KMS-11 (cell line): ENCODE measurements around the gene CCIN.

Experiments
- H2AFZ ChIP-seq: fragments of 200-600 bp; sonication (generic); 2 replicates; pipeline ENCODE4 v1.6.1; 2016; ENCODE audit warnings: antibody characterized with exemption, mixed run types, low read depth
- H3K27ac ChIP-seq: fragments of 200-600 bp; sonication (generic); 2 replicates; pipeline ENCODE4 v1.6.1; 2016; ENCODE audit warnings: mild to moderate bottlenecking, mixed run types
- H3K27me3 ChIP-seq: fragments of 200-600 bp; sonication (generic); 2 replicates; pipeline ENCODE4 v1.6.1; 2017; ENCODE audit warnings: mild to moderate bottlenecking, low read depth, mixed run types, moderate library complexity; ENCODE audit not compliant: insufficient read depth
- H3K36me3 ChIP-seq: fragments of 200-600 bp; sonication (generic); 2 replicates; pipeline ENCODE4 v1.6.1; 2017; ENCODE audit warnings: mild to moderate bottlenecking, mixed run types; ENCODE audit not compliant: insufficient read depth
- H3K4me1 ChIP-seq: fragments of 200-600 bp; sonication (generic); 2 replicates; pipeline ENCODE4 v1.6.1; 2016; ENCODE audit warnings: mild to moderate bottlenecking, low read depth, mixed run types; ENCODE audit not compliant: poor library complexity, severe bottlenecking
- H3K4me2 ChIP-seq: fragments of 200-600 bp; sonication (generic); 2 replicates; pipeline ENCODE4 v1.7.0; 2016; ENCODE audit warnings: mild to moderate bottlenecking, mixed run types
- H3K4me3 ChIP-seq: fragments of 200-600 bp; sonication (generic); IDR thresholded peaks from 2 replicates; pipeline ENCODE4 v1.6.1; 2017; ENCODE audit warnings: low read depth, low read length, mixed read lengths; ENCODE audit not compliant: insufficient read depth
- H3K79me2 ChIP-seq: fragments of 200-600 bp; sonication (generic); 2 replicates; pipeline ENCODE4 v1.6.1; 2016; ENCODE audit warnings: low read depth, mixed run types; ENCODE audit not compliant: insufficient read depth
- H3K9ac ChIP-seq: fragments of 200-600 bp; sonication (generic); 2 replicates; pipeline ENCODE4 v1.6.1; 2016; ENCODE audit warnings: mild to moderate bottlenecking, mixed run types
- H4K20me1 ChIP-seq: fragments of 200-600 bp; sonication (generic); 2 replicates; pipeline ENCODE4 v1.6.1; 2016; ENCODE audit warnings: mild to moderate bottlenecking, mixed run types; ENCODE audit not compliant: insufficient read depth
- CTCF ChIP-seq: fragments of 200-600 bp; sonication (generic); conservative IDR thresholded peaks from 2 replicates; pipeline ENCODE4 v1.6.1; 2017; ENCODE audit warnings: low read depth, mild to moderate bottlenecking, antibody characterized with exemption, low read length, moderate library complexity, mixed read lengths

The CCIN gene

GRCh38 chr9:36163049-36163785, 6.0 kb upstream of the CCIN start:
- H3K4me2 ChIP-seq: no peak overlapping the region
- no peak overlapping the region for H3K27ac ChIP-seq
- no peaks in the 10 kb centered on the region for H3K79me2 ChIP-seq
- H3K4me1 ChIP-seq: no peaks in the 10 kb centered on the region
- no peak overlapping the region for H3K4me3 ChIP-seq
- TF ChIP-seq CTCF: no peak
- no peaks in the 10 kb centered on the region for H3K36me3 ChIP-seq
- no peaks in the 10 kb centered on the region for H3K27me3 ChIP-seq
- no peak overlapping the region for H2AFZ ChIP-seq
- H3K9ac ChIP-seq: no peak overlapping the region
- no peaks in the 10 kb centered on the region for H4K20me1 ChIP-seq

GRCh38 chr9:36163786-36164170, 5.4 kb upstream of the CCIN start:
- no peaks in the 10 kb centered on the region for H3K27me3 ChIP-seq
- H4K20me1 ChIP-seq: no peaks in the 10 kb centered on the region
- H3K9ac ChIP-seq: no peak overlapping the region
- no peaks in the 10 kb centered on the region for H3K79me2 ChIP-seq
- H3K36me3 ChIP-seq: no peaks in the 10 kb centered on the region
- TF ChIP-seq CTCF: no peak
- no peak overlapping the region for H2AFZ ChIP-seq
- H3K27ac ChIP-seq: no peak overlapping the region
- H3K4me1 ChIP-seq: no peaks in the 10 kb centered on the region
- H3K4me2 ChIP-seq: no peak overlapping the region
- no peak overlapping the region for H3K4me3 ChIP-seq

- no peak overlapping the region for H3K4me3 ChIP-seq
- no peak overlapping the region for H2AFZ ChIP-seq
- H3K36me3 ChIP-seq: no peaks in the 10 kb centered on the region
- H3K79me2 ChIP-seq: no peaks in the 10 kb centered on the region
- no peak overlapping the region for H3K9ac ChIP-seq
- H3K27ac ChIP-seq: no peak overlapping the region
- H3K27me3 ChIP-seq: no peaks in the 10 kb centered on the region
- H4K20me1 ChIP-seq: no peaks in the 10 kb centered on the region
- no peaks in the 10 kb centered on the region for H3K4me1 ChIP-seq
- no peak overlapping the region for H3K4me2 ChIP-seq
- no peak for TF ChIP-seq CTCF
Measured at GRCh38 chr9:36164372-36164771, 4.8 kb upstream of the CCIN start.

GRCh38 chr9:36164989-36165388, 4.2 kb upstream of the CCIN start:
- H3K36me3 ChIP-seq: no peaks in the 10 kb centered on the region
- no peak overlapping the region for H2AFZ ChIP-seq
- no peak overlapping the region for H3K9ac ChIP-seq
- no peak overlapping the region for H3K4me2 ChIP-seq
- no peaks in the 10 kb centered on the region for H4K20me1 ChIP-seq
- H3K27me3 ChIP-seq: no peaks in the 10 kb centered on the region
- no peak overlapping the region for H3K4me3 ChIP-seq
- no peak for TF ChIP-seq CTCF
- H3K27ac ChIP-seq: no peak overlapping the region
- no peaks in the 10 kb centered on the region for H3K4me1 ChIP-seq
- no peaks in the 10 kb centered on the region for H3K79me2 ChIP-seq
